CD14-positive monocyte (primary cell): ENCODE measurements around the gene AHR. TPM values are rescaled to one million over a fixed set of nuclear protein-coding genes. Genes with fewer than 3 reads are reported as not detected.

ENCODE experiments used
- DNase-seq, 3 donors: peaks; one replicate each; pipeline ENCODE4 v3.0.0-alpha.2; 2011 to 2022
- H2AFZ ChIP-seq: 2 replicates; pipeline ENCODE4 v1.6.0; 2012; ENCODE audit warnings: mild to moderate bottlenecking, low read depth, low read length, inconsistent platforms; ENCODE audit not compliant: insufficient read depth, poor library complexity, severe bottlenecking
- H3K27ac ChIP-seq, 2 donors: 1 replicate in 1 of 2; 2 replicates in 1 of 2; pipeline ENCODE4 v1.5.1; 2012 to 2013; ENCODE audit warnings: low read length in 2 of 2, control low read depth in 1 of 2, inconsistent platforms in 1 of 2, low read depth in 1 of 2, mild to moderate bottlenecking in 1 of 2
- H3K27me3 ChIP-seq, 2 donors: one replicate each; pipeline versions ENCODE4 v1.6.0 to v1.6.1; 2011 to 2013; ENCODE audit warnings: low read length in 2 of 2; ENCODE audit not compliant: control insufficient read depth in 2 of 2, insufficient read depth in 2 of 2
- H3K36me3 ChIP-seq, 2 donors: replicated peaks in 1 of 2; 1 replicate in 1 of 2; 2 replicates in 1 of 2; pipeline versions ENCODE4 v1.5.1 to v1.6.1; 2012 to 2013; ENCODE audit warnings: low read length in 2 of 2, control low read depth in 1 of 2, inconsistent platforms in 1 of 2, mild to moderate bottlenecking in 1 of 2; ENCODE audit not compliant: insufficient read depth in 2 of 2, control insufficient read depth in 1 of 2
- H3K4me1 ChIP-seq, 2 donors: 1 replicate in 1 of 2; 2 replicates in 1 of 2; pipeline versions ENCODE4 v1.5.1 to v1.6.1; 2012 to 2013; ENCODE audit warnings: low read length in 2 of 2, control low read depth in 1 of 2, inconsistent platforms in 1 of 2, mild to moderate bottlenecking in 1 of 2, moderate library complexity in 1 of 2; ENCODE audit not compliant: insufficient read depth in 2 of 2, control insufficient read depth in 1 of 2
- H3K4me2 ChIP-seq: replicated peaks from 2 replicates; pipeline ENCODE3; 2012; ENCODE audit warnings: low read length, moderate library complexity, mild to moderate bottlenecking; ENCODE audit not compliant: poor library complexity, severe bottlenecking; ENCODE audit errors: extremely low read depth
- H3K4me3 ChIP-seq, 3 experiments: fragments of 200-600 bp in 1 of 3; sonication (generic) in 1 of 3; replicated peaks in 1 of 3; 1 replicate in 2 of 3; 2 replicates in 1 of 3; pipeline ENCODE4 v1.5.1; 2011 to 2013; ENCODE audit warnings: low read length in 3 of 3, mild to moderate bottlenecking in 3 of 3, control low read depth in 2 of 3, low read depth in 2 of 3, inconsistent platforms in 1 of 3, moderate library complexity in 1 of 3
- H3K79me2 ChIP-seq: 2 replicates; pipeline ENCODE4 v1.6.0; 2012; ENCODE audit warnings: mild to moderate bottlenecking, control low read depth, inconsistent platforms, low read length, moderate library complexity; ENCODE audit not compliant: insufficient read depth
- H3K9ac ChIP-seq: 2 replicates; pipeline ENCODE4 v1.6.0; 2017; ENCODE audit warnings: low read length, mild to moderate bottlenecking; ENCODE audit not compliant: insufficient read depth, poor library complexity, severe bottlenecking
- H3K9me3 ChIP-seq, 2 donors: replicated peaks in 1 of 2; 1 replicate in 1 of 2; 2 replicates in 1 of 2; pipeline versions ENCODE4 v1.5.1 to v1.6.1; 2012 to 2013; ENCODE audit warnings: low read length in 2 of 2, control low read depth in 1 of 2; ENCODE audit not compliant: control insufficient read depth in 1 of 2, insufficient read depth in 1 of 2
- H4K20me1 ChIP-seq: 2 replicates; pipeline ENCODE4 v1.6.0; 2012; ENCODE audit warnings: mild to moderate bottlenecking, low read length, control low read depth, moderate library complexity; ENCODE audit not compliant: insufficient read depth
- H3K27ac Mint-ChIP-seq, 7 donors: one replicate each; pipeline ENCODE4 v1.8.0; 2020; ENCODE audit warnings: mild to moderate bottlenecking in 7 of 7, mixed read lengths in 7 of 7, moderate library complexity in 6 of 7, inconsistent platforms in 2 of 7
- H3K27me3 Mint-ChIP-seq, 3 donors: one replicate each; pipeline ENCODE4 v1.8.0; 2021 to 2022; ENCODE audit warnings: low read depth in 3 of 3, mild to moderate bottlenecking in 3 of 3, mixed read lengths in 3 of 3, moderate library complexity in 3 of 3, inconsistent platforms in 1 of 3
- H3K36me3 Mint-ChIP-seq, 2 donors: one replicate each; pipeline ENCODE4 v1.8.0; 2020; ENCODE audit warnings: mixed read lengths in 2 of 2, inconsistent platforms in 1 of 2, mild to moderate bottlenecking in 1 of 2
- H3K4me1 Mint-ChIP-seq: one replicate; pipeline ENCODE4 v1.8.0; 2020; ENCODE audit warnings: mild to moderate bottlenecking, mixed read lengths
- H3K4me3 Mint-ChIP-seq, 2 donors: one replicate each; pipeline ENCODE4 v1.8.0; 2020; ENCODE audit warnings: mild to moderate bottlenecking in 2 of 2, mixed read lengths in 2 of 2, moderate library complexity in 1 of 2
- H3K9me3 Mint-ChIP-seq, 7 donors: one replicate each; pipeline ENCODE4 v1.8.0; 2020 to 2022; ENCODE audit warnings: mixed read lengths in 7 of 7, mild to moderate bottlenecking in 6 of 7, moderate library complexity in 6 of 7, inconsistent platforms in 2 of 7
- CTCF ChIP-seq: fragments of 200-600 bp; IDR thresholded peaks from one replicate; pipeline ENCODE4 v1.8.0; 2022; ENCODE audit warnings: antibody characterized with exemption, mild to moderate bottlenecking
- WGBS: methylation state at CpG from one replicate; pipeline ENCODE4 v1.1.5; 2013; ENCODE audit warnings: missing lambda C conversion rate; ENCODE audit not compliant: insufficient coverage; 5-methylcytosine and 5-hydroxymethylcytosine counted together
- intact Hi-C, 2 donors: fragments of 100-400 bp; cut with micrococcal nuclease; formaldehyde crosslinking; loops; one replicate each; pipeline versions ENCODE4 v1.15.0 to v1.15.1; 2023
- polyA plus RNA-seq, 3 donors: library from polyadenylated mRNA; depleted of rRNA in 1 of 3; unstranded in 2 of 3; stranded (reverse) in 1 of 3; fragments of 300-500 nt in 2 of 3; fragments of >200 nt in 1 of 3; fragmentation: Illumina TruSeq in 2 of 3; gene quantifications; 1 replicate in 2 of 3; 2 replicates in 1 of 3; pipeline ENCODE4 v1.2.3, GENCODE V29; 2012 to 2021

Gene AHR
- polyA plus RNA-seq, 3 donors, result 42.4 to 56.6 (median 54.1) TPM

GRCh38 chr7:17305387-17306171 lies 7.1 kb downstream of the AHR start:
- peaks cover 98% of the 10 kb centered on the region for H3K79me2 ChIP-seq
- Mint-ChIP-seq H3K27ac (peak overlapping the region in 4 of 7 donors; percentile 1 to 47 (median 19)), H3K4me1 (peaks cover 33% of the 10 kb centered on the region), H3K4me3 (peak overlapping the region; percentile 2 to 9), H3K36me3 (peaks cover 10 to 13% of the 10 kb centered on the region in 2 donors), H3K27me3 (peaks cover 0 to 2% (median 0%) of the 10 kb centered on the region in 3 donors), H3K9me3 (no peaks in the 10 kb centered on the region)
- DNase-seq, result no peak
- intact Hi-C loops, result loop anchor here in 1 of 2 donors (10.0 kb wide), 1 partner anchor 321 kb away; no protein-coding TSS in a partner anchor
- peak overlapping the region in 1 of 3 experiments; percentile 15 for H3K4me3 ChIP-seq
- WGBS, result 83% methylated on average over 1 of the region's 6 CpGs
- H4K20me1 ChIP-seq, result peaks cover 99% of the 10 kb centered on the region
- no peak overlapping the region for H3K9ac ChIP-seq
- H3K9me3 ChIP-seq, result no peaks in the 10 kb centered on the region
- H3K27me3 ChIP-seq, result no peaks in the 10 kb centered on the region
- H3K27ac ChIP-seq, result peak overlapping the region in 1 of 2 donors; percentile 28
- no peak for TF ChIP-seq CTCF
- no peak overlapping the region for H2AFZ ChIP-seq
- H3K4me2 ChIP-seq, result peak overlapping the region; percentile 3
- H3K36me3 ChIP-seq, result peaks cover 8 to 18% of the 10 kb centered on the region in 2 donors
- H3K4me1 ChIP-seq, result peaks cover 32 to 47% of the 10 kb centered on the region in 2 donors

GRCh38 chr7:17307000-17307399 lies 8.5 kb downstream of the AHR start:
- H3K4me3 Mint-ChIP-seq, result no peak overlapping the region
- H3K27ac ChIP-seq, result peak overlapping the region in 1 of 2 donors; percentile 11
- no peaks in the 10 kb centered on the region for H3K27me3 ChIP-seq
- peaks cover 99% of the 10 kb centered on the region for H4K20me1 ChIP-seq
- H3K4me1 Mint-ChIP-seq, result peaks cover 30% of the 10 kb centered on the region
- no CpG with 5 or more reads among the region's 1 CpG for WGBS
- no peaks in the 10 kb centered on the region for H3K9me3 Mint-ChIP-seq
- peaks cover 23 to 27% of the 10 kb centered on the region in 2 donors for H3K36me3 Mint-ChIP-seq
- peaks cover 17 to 32% of the 10 kb centered on the region in 2 donors for H3K36me3 ChIP-seq
- H3K4me1 ChIP-seq, result peaks cover 29 to 39% of the 10 kb centered on the region in 2 donors
- H3K4me3 ChIP-seq, result no peak overlapping the region
- H3K27me3 Mint-ChIP-seq, result peaks cover 0 to 2% (median 0%) of the 10 kb centered on the region in 3 donors
- no peak overlapping the region for H3K9ac ChIP-seq
- no peak for TF ChIP-seq CTCF
- no peaks in the 10 kb centered on the region for H3K9me3 ChIP-seq
- H3K27ac Mint-ChIP-seq, result no peak overlapping the region
- H3K79me2 ChIP-seq, result peaks cover 84% of the 10 kb centered on the region
- peak in 1 of 3 donors; percentile 7 for DNase-seq
- H2AFZ ChIP-seq, result no peak overlapping the region
- H3K4me2 ChIP-seq, result peak overlapping the region; percentile 21
- intact Hi-C loops, result loop anchor here in 1 of 2 donors (10.0 kb wide), 1 partner anchor 322 kb away; no protein-coding TSS in a partner anchor
